Activated CD4-positive, alpha-beta T cell treated with anti-CD3 and anti-CD28 coated beads, Interleukin-2, amount 50 U/mL, for 48 hours (primary cell): ENCODE data around the gene GNAI1.

Source experiments
- DNase-seq, 2 experiments: peaks; one replicate each; pipeline ENCODE4 v3.0.0-alpha.2; 2020

GNAI1 gene

GRCh38 chr7:80216996-80217842 is 82.6 kb downstream of the GNAI1 start:
- DNase-seq: no peak

- DNase-seq: no peak
These were observed 84.1 kb downstream of the GNAI1 start for GRCh38 chr7:80218723-80219122.

DNA sequence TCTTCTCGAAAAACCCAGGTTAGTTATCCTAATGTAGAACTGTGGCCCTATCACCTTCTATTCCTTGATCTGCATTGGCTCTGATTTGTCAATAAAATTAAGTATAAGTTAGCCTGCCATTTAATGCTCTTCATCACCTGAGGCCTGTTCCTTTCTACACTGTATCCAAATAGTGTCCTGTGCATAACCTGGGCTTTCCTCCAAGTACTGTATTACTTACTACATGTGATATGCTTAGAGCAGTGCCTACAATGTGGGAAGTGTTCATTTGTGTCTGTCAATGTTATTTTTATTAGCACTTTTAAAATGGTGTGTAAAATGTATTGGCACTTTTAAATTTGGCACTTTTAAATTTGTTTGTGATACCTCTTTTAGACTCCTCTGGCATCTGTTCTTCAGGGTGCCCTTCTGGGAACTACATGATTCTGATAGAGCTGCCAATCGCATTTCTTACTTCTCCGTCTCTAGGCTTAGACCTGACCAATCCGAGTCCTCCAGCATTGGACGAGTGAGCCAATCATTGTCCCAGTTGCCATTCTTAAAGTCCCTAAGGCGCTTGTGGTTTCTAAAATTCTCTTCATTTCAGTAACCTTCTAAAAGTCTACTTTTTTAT is 85.5 kb downstream of the GNAI1 start:
- no peak for DNase-seq

- DNase-seq: no peak
These were observed 89.8 kb downstream of the GNAI1 start for GRCh38 chr7:80224415-80224814.

DNA sequence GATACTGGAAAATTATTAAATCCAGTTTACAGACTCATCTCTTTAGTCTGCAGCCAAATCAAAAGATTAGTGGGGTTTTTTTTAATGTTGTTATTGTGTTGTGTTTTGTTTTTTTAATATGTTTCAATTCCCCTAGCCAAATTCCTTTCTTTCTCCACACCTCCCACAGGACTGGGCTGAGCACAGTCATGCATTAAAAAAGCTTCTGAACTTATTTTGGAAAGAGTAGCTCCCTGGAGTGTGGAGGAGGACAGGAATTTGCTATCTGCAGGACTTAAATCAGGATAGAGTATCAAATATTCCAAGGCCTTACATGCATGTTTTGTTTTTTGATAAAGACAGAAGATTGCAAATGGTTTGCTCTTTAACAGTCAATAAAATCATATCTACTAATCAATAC is 90.7 kb downstream of the GNAI1 start:
- DNase-seq: no peak

GRCh38 chr7:80226629-80227028 is 92.0 kb downstream of the GNAI1 start:
- no peak for DNase-seq

DNA sequence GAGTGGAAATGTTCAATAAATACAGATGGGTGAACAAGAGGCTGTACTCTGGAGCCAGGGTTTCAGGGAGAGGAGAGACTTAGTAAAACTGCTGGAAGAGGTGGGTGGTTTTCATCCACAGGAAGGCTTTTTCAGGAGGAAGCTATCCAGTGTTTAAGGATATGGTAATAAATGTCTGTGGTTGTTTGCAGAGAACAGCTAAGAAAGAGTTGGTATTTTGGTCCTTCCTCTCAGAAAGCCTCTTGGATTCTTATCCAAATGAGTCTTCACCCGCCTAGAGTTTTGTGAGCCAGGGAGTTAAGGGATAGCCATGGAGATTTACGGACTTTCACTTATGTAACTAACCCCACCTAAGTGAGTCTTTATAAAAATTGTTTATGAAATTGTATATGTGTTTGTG is 95.7 kb downstream of the GNAI1 start:
- no peak for DNase-seq

- no peak for DNase-seq
These were observed 97.1 kb downstream of the GNAI1 start for GRCh38 chr7:80231707-80232106.

DNA sequence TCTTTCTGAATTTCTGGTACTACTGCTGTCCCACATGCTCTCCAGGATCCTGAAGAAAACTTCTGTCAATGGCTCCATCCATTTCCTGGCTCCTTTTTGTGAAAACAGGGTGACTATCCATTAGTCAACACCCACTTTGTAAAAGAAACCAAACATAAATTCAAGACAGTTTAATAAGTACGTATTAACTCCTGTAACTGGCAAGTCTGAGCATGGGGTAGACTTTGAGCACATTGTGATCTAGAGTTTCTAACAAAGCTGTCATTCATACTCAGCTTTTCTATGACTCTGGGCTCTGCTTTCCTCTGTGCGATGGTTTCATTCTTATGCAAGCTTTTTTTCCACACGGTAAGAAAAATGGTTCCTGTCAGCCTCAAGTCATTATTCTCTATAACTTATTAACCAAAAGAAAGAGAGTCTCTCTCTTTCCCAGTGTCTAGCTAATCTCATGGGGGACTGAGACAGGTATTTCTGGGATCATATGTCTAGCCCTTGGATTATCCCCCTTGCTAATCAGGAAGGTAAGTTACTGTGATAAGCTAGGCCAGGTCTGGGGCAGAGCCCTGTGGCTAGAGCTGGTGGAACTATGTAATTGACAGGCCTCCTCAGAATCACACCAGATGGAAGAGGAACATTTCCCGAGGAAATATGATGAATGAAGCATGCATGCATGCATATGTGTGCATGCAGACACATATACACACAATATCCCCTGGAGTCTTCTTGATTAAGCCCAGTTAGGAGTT is 98.5 kb downstream of the GNAI1 start:
- no peak for DNase-seq

DNA sequence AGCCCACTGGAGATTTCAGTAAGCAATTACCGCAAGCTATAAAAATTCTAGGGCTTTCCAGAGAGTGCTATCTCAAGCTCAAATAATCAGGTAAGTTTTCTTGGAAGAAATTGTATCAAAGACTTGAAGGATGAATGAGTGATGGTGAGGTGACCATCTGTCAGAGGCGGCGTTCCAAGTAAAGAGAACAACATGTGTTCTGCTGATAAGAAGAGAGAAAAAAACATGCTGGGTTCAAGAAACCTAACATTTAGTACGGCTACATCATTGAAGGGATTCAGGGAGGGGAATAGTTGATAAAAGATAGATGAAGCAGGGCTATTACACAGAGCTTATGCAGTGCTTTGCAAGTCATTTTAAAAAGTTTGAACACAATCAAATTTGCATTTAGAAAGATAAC is 100.7 kb downstream of the GNAI1 start:
- DNase-seq: no peak

GRCh38 chr7:80236681-80237080 is 102.0 kb downstream of the GNAI1 start:
- DNase-seq: no peak

- DNase-seq: no peak
These were observed 105.8 kb downstream of the GNAI1 start for GRCh38 chr7:80240265-80241025.

GRCh38 chr7:80241671-80242070 is 107.0 kb downstream of the GNAI1 start:
- no peak for DNase-seq

GRCh38 chr7:80243425-80243824 is 108.8 kb downstream of the GNAI1 start:
- DNase-seq: no peak

- no peak for DNase-seq
These were observed 109.7 kb downstream of the GNAI1 start for GRCh38 chr7:80244206-80244916.

DNA sequence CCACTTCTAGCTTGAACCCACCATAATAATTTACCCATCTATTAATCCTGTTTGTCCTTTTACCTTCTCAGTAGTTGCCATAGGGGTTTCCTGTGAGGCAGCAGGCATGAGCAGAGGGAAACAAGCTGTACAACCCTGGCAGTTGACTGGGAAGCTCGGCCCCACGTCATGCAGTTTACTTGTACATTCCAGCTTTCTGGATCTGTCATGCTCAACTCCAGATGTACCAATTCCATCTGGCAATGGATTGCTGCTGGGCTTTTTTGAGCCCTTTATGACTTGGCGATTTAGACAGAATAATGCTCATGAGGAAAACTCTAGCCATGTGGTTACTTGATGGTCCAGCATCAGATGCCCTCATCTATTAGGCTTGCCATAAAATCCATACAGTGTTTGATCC is 112.5 kb downstream of the GNAI1 start:
- no peak for DNase-seq

- no peak for DNase-seq
These were observed 113.3 kb downstream of the GNAI1 start for GRCh38 chr7:80247891-80248290.

DNA sequence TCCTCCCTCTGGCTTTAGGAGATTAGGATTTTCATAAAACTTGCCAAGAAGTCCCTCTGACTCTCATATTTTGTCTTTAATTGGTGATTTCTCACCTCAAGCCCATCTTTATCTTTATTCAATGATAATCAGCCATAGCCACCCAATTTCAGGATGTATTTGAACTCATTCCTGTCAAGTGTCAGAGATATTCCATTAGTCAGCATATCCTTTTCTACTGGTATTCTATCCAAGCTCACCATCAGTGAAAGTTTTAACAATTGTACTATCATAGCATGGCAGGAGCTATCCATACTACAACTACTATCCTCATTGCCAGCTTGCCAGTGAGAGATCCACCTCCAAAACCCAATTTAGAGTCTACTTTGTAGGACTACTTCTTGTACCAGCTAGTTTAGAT is 114.6 kb downstream of the GNAI1 start:
- no peak for DNase-seq

- DNase-seq: no peak
These were observed 115.1 kb downstream of the GNAI1 start for GRCh38 chr7:80249619-80250295.

DNA sequence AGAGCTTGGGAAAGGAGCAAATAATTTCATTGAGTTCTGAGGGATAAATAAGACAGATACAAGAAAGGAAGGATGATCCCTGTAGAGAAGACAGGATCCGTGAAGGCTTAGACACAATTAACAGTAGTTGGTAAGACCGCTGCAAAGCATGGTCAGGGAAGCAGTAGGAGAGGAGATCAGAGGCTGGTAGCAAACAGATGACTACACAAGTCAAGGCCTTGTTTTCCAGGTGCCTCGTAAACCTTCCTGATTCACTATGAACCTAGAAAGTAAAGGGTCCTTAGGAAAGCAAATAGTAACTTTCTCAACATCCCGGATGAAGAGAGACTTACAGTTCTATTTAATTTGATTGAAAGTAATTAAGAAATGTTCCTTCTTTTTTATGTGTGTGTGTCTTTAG is 118.6 kb downstream of the GNAI1 start:
- no peak for DNase-seq

- DNase-seq: no peak
These were observed 119.0 kb downstream of the GNAI1 start for GRCh38 chr7:80253653-80254052.

- no peak for DNase-seq
These were observed 121.0 kb downstream of the GNAI1 start for GRCh38 chr7:80255656-80256055.
